Gastroesophageal sphincter (tissue), 4 donors: ENCODE measurements around the gene DNASE1L2. TPM values are rescaled to one million over a fixed set of nuclear protein-coding genes. Genes with fewer than 3 reads are reported as not detected.
A peak's percentile ranks its signal among the peaks of the same experiment; 100 is the strongest.

Experiments
- ATAC-seq: fragments of 150-250 bp; one replicate; pipeline ENCODE4 v1.9.1; 2016; ENCODE audit warnings: mild to moderate bottlenecking, moderate library complexity
- H3K27ac ChIP-seq, 4 donors: fragments of 200-600 bp; sonication (generic) in 3 of 4; 1 replicate in 3 of 4; 2 replicates in 1 of 4; pipeline ENCODE4 v1.5.1; 2016 to 2019
- H3K27me3 ChIP-seq: fragments of 200-600 bp; sonication (generic); one replicate; pipeline ENCODE4 v1.5.1; 2019
- H3K36me3 ChIP-seq, 2 donors: fragments of 200-600 bp; sonication (generic); one replicate each; pipeline ENCODE4 v1.5.1; 2019; ENCODE audit warnings: control low read depth in 1 of 2
- H3K4me1 ChIP-seq, 3 donors: fragments of 200-600 bp; sonication (generic); 1 replicate in 2 of 3; 2 replicates in 1 of 3; pipeline ENCODE4 v1.5.1; 2016 to 2019; ENCODE audit warnings: control low read depth in 2 of 3
- H3K4me3 ChIP-seq, 2 donors: fragments of 200-600 bp; sonication (generic); one replicate each; pipeline ENCODE4 v1.5.1; 2019; ENCODE audit warnings: mild to moderate bottlenecking in 1 of 2, moderate library complexity in 1 of 2
- H3K9me3 ChIP-seq, 3 donors: fragments of 200-600 bp; sonication (generic); one replicate each; pipeline ENCODE4 v1.5.1; 2017 to 2019; ENCODE audit warnings: control low read depth in 2 of 3
- EP300 ChIP-seq: sonication (generic); formaldehyde crosslinking; IDR thresholded peaks from one replicate; pipeline ENCODE4 v1.6.1; 2017; ENCODE audit warnings: antibody characterized with exemption, mild to moderate bottlenecking
- POLR2A ChIP-seq, 2 donors: fragments of 450-650 bp; IDR thresholded peaks; one replicate each; pipeline ENCODE4 v1.6.1; 2017; ENCODE audit warnings: antibody characterized with exemption in 2 of 2, mild to moderate bottlenecking in 2 of 2, moderate library complexity in 1 of 2
- POLR2AphosphoS5 ChIP-seq: sonication (generic); formaldehyde crosslinking; IDR thresholded peaks from one replicate; pipeline ENCODE4 v1.6.1; 2017; ENCODE audit warnings: antibody characterized with exemption
- WGBS, 2 donors: methylation state at CpG; one replicate each; pipeline ENCODE4 v1.1.5; 2018; ENCODE audit warnings: low coverage in 1 of 2; 5-methylcytosine and 5-hydroxymethylcytosine counted together
- total RNA-seq, 4 donors: library from RNA; depleted of rRNA; stranded (reverse); fragments of >200 nt; gene quantifications; one replicate each; pipeline ENCODE4 v1.1.0, GENCODE V29; 2016
- TF ChIP-seq, protein P1 (sequence below), 4 experiments: fragments of 200-600 bp in 2 of 4; fragments of 450-650 bp in 2 of 4; sonication (generic) in 1 of 4; IDR thresholded peaks; one replicate each; pipeline ENCODE4 v1.5.1; 2017 to 2019; ENCODE audit warnings: antibody characterized with exemption in 4 of 4, mild to moderate bottlenecking in 2 of 4, moderate library complexity in 2 of 4

Gene DNASE1L2
- total RNA-seq, 4 donors from 2014 or later: 0.27 to 1.7 (median 1.1) TPM; not detected in 1

- TF ChIP-seq, protein P1, sequence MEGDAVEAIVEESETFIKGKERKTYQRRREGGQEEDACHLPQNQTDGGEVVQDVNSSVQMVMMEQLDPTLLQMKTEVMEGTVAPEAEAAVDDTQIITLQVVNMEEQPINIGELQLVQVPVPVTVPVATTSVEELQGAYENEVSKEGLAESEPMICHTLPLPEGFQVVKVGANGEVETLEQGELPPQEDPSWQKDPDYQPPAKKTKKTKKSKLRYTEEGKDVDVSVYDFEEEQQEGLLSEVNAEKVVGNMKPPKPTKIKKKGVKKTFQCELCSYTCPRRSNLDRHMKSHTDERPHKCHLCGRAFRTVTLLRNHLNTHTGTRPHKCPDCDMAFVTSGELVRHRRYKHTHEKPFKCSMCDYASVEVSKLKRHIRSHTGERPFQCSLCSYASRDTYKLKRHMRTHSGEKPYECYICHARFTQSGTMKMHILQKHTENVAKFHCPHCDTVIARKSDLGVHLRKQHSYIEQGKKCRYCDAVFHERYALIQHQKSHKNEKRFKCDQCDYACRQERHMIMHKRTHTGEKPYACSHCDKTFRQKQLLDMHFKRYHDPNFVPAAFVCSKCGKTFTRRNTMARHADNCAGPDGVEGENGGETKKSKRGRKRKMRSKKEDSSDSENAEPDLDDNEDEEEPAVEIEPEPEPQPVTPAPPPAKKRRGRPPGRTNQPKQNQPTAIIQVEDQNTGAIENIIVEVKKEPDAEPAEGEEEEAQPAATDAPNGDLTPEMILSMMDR (IDR thresholded peaks at IDR 0.05): no peak
- TF ChIP-seq POLR2A (IDR thresholded peaks at IDR 0.05): no peak
- no peak for TF ChIP-seq EP300
- TF ChIP-seq POLR2AphosphoS5: no peak
- Histone ChIP-seq H3K9me3 (no peaks in the 10 kb centered on the region), H3K36me3 (peaks cover 0 to 32% of the 10 kb centered on the region in 2 donors), H3K27ac (peak overlapping the region; percentile 94 to 100 (median 98)), H3K4me3 (peak overlapping the region; percentile 78 to 87), H3K27me3 (no peaks in the 10 kb centered on the region), H3K4me1 (peaks cover 0 to 27% (median 14%) of the 10 kb centered on the region in 3 donors)
- no peak for ATAC-seq
- 64 to 74% methylated on average over 6 to 9 of the region's 13 CpGs for WGBS, 2 donors
Observed at GRCh38 chr16:2204416-2205103, 31.7 kb upstream of the DNASE1L2 start.

- H3K4me3 ChIP-seq: peak within 1 kb of the TSS; percentile 78 to 87
- TF ChIP-seq EP300 (no peak), POLR2A (IDR thresholded peaks at IDR 0.05) (peak; percentile 89), POLR2AphosphoS5 (peak; percentile 92)
- TF ChIP-seq, protein P1 (IDR thresholded peaks at IDR 0.05): peak in 1 of 4 experiments; percentile 41
- H3K27me3 ChIP-seq: no peaks in the 10 kb centered on the region
- H3K27ac ChIP-seq: peak within 1 kb of the TSS; percentile 94 to 100 (median 98)
- no peaks in the 10 kb centered on the region for H3K9me3 ChIP-seq
- peaks cover 0 to 27% (median 14%) of the 10 kb centered on the region in 3 donors for H3K4me1 ChIP-seq
- WGBS, 2 donors: 3 to 4% methylated on average over 5 to 12 of the region's 93 CpGs
- peak; percentile 93 for ATAC-seq
- H3K36me3 ChIP-seq: peaks cover 0 to 37% of the 10 kb centered on the region in 2 donors
Observed at GRCh38 chr16:2205104-2205966, 30.9 kb upstream of the DNASE1L2 start, which contains the start of gene MLST8. Gene MLST8 (plus strand): TSS chr16:2205454. CDS start chr16:2206086, 632 bp downstream.

DNA sequence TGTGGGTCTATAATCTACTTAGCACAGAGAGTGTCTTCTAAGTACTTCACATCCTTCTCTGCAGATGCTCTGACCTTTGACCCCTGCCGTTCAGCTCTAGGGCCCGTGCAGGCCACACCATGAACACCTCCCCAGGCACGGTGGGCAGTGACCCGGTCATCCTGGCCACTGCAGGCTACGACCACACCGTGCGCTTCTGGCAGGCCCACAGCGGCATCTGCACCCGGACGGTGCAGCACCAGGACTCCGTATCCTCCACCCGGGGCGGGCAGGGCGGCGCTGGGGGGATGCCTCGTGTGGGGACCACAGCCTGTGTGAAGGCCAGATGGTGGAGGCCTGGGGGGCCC is 30.3 kb upstream of the DNASE1L2 start:
- Histone ChIP-seq H3K4me1 (peaks cover 0 to 27% (median 14%) of the 10 kb centered on the region in 3 donors), H3K27ac (peak overlapping the region; percentile 94 to 100 (median 98)), H3K27me3 (no peaks in the 10 kb centered on the region), H3K36me3 (peaks cover 0 to 37% of the 10 kb centered on the region in 2 donors), H3K4me3 (peak overlapping the region; percentile 78 to 87), H3K9me3 (no peaks in the 10 kb centered on the region)
- WGBS, 2 donors: no CpG with 5 or more reads among the region's 16 CpGs
- TF ChIP-seq POLR2A (IDR thresholded peaks at IDR 0.05) (no peak), EP300 (no peak), POLR2AphosphoS5 (no peak)
- TF ChIP-seq, protein P1 (IDR thresholded peaks at IDR 0.05): no peak
- peak; percentile 4 for ATAC-seq

GRCh38 chr16:2206420-2206779 is 29.8 kb upstream of the DNASE1L2 start:
- Histone ChIP-seq H3K4me1 (peaks cover 0 to 27% (median 14%) of the 10 kb centered on the region in 3 donors), H3K9me3 (no peaks in the 10 kb centered on the region), H3K27me3 (no peaks in the 10 kb centered on the region), H3K36me3 (peaks cover 0 to 37% of the 10 kb centered on the region in 2 donors), H3K4me3 (peak overlapping the region in 1 of 2 donors; percentile 78), H3K27ac (peak overlapping the region in 3 of 4 donors; percentile 98 to 100 (median 98))
- no peak for ATAC-seq
- WGBS, 2 donors: 60% methylated on average over 1 of the region's 18 CpGs; no CpG with 5 or more reads in 1 of the 2 donors
- TF ChIP-seq, protein P1 (IDR thresholded peaks at IDR 0.05): no peak
- TF ChIP-seq EP300 (no peak), POLR2AphosphoS5 (no peak), POLR2A (IDR thresholded peaks at IDR 0.05) (no peak)
